Transverse colon (tissue), 4 donors: ENCODE measurements around the gene UBE4B.
A peak's percentile ranks its signal among the peaks of the same experiment; 100 is the strongest.

Experiments
- POLR2A ChIP-seq: fragments of 450-650 bp; IDR thresholded peaks from one replicate; pipeline ENCODE4 v1.6.1; 2016; ENCODE audit warnings: antibody characterized with exemption, mild to moderate bottlenecking, moderate library complexity
- POLR2AphosphoS5 ChIP-seq, 3 donors: sonication (generic); formaldehyde crosslinking; IDR thresholded peaks; one replicate each; pipeline ENCODE4 v1.6.1; 2016; ENCODE audit warnings: antibody characterized with exemption in 3 of 3
- TF ChIP-seq, protein P1 (sequence below), 5 experiments: fragments of 200-600 bp in 3 of 5; fragments of 450-650 bp in 2 of 5; sonication (generic) in 3 of 5; IDR thresholded peaks; 1 replicate in 2 of 5; 2 replicates in 3 of 5; pipeline ENCODE4 v1.5.1; 2016 to 2017; ENCODE audit warnings: antibody characterized with exemption in 5 of 5, inconsistent platforms in 3 of 5, mild to moderate bottlenecking in 2 of 5, moderate library complexity in 1 of 5

- TF ChIP-seq, protein P1, sequence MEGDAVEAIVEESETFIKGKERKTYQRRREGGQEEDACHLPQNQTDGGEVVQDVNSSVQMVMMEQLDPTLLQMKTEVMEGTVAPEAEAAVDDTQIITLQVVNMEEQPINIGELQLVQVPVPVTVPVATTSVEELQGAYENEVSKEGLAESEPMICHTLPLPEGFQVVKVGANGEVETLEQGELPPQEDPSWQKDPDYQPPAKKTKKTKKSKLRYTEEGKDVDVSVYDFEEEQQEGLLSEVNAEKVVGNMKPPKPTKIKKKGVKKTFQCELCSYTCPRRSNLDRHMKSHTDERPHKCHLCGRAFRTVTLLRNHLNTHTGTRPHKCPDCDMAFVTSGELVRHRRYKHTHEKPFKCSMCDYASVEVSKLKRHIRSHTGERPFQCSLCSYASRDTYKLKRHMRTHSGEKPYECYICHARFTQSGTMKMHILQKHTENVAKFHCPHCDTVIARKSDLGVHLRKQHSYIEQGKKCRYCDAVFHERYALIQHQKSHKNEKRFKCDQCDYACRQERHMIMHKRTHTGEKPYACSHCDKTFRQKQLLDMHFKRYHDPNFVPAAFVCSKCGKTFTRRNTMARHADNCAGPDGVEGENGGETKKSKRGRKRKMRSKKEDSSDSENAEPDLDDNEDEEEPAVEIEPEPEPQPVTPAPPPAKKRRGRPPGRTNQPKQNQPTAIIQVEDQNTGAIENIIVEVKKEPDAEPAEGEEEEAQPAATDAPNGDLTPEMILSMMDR (IDR thresholded peaks at IDR 0.05): no peak
- TF ChIP-seq POLR2AphosphoS5 (IDR thresholded peaks at IDR 0.05) (peak in 1 of 3 donors; percentile 15), POLR2A (no peak)
These were observed 156.9 kb downstream of the UBE4B start for GRCh38 chr1:10189659-10190058.
